GM12864 (cell line): ENCODE measurements around the gene OPA3.

ENCODE experiments used
- DNase-seq: peaks from one replicate; pipeline ENCODE4 v3.0.0-alpha.2; 2011; ENCODE audit warnings: low read depth
- H3K4me3 ChIP-seq: 2 replicates; pipeline ENCODE4 v1.5.1; 2011; ENCODE audit warnings: mild to moderate bottlenecking, low read depth, low read length, control low read depth
- TF ChIP-seq, protein P1 (sequence below): IDR thresholded peaks from 2 replicates; pipeline ENCODE4 v1.5.1; 2011; ENCODE audit warnings: low read depth, mild to moderate bottlenecking, moderate library complexity, low read length, control low read depth, inconsistent platforms; ENCODE audit errors: missing control alignments

Gene OPA3

DNA sequence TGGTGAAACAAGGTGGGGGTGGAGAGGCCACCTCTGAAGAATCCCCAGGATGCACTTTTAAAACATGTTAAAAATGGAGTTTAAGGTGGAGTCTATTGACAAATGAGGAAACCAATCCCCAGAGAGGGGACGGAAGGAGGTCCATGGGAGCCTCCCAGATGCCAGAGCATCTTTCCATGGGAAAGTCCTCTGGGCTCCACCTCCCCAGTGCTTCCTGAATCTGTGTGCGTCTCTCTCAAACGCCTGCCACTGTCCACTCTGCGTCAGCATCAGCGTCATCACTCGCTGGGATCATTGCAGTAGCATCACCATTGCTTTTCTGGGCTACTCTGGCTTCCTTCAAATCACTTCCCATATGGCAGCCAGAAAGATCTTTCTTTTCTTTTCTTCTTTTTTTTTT, 11.2 kb upstream of the OPA3 start:
- DNase-seq, result no peak
- TF ChIP-seq, protein P1, sequence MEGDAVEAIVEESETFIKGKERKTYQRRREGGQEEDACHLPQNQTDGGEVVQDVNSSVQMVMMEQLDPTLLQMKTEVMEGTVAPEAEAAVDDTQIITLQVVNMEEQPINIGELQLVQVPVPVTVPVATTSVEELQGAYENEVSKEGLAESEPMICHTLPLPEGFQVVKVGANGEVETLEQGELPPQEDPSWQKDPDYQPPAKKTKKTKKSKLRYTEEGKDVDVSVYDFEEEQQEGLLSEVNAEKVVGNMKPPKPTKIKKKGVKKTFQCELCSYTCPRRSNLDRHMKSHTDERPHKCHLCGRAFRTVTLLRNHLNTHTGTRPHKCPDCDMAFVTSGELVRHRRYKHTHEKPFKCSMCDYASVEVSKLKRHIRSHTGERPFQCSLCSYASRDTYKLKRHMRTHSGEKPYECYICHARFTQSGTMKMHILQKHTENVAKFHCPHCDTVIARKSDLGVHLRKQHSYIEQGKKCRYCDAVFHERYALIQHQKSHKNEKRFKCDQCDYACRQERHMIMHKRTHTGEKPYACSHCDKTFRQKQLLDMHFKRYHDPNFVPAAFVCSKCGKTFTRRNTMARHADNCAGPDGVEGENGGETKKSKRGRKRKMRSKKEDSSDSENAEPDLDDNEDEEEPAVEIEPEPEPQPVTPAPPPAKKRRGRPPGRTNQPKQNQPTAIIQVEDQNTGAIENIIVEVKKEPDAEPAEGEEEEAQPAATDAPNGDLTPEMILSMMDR, result no peak

DNA sequence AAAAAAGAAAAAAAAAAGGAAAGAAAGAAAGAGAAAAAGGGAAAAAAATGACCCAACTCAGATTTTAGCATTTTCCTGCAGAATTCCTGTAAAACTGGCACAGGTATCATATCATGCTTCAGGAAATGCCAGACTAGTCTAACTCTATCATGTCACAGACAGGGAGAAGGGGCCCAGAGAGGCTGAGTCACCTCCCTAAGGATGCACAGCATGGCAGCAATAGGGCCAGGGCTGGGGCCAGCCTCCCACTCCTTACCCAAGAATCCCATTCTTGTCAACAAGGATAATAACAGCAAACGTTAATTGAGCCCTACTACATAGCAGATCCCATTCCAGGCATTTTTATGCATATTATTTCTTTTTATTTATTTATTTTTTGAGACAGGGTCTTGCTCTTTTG, 8.9 kb upstream of the OPA3 start:
- no peak for DNase-seq
- H3K4me3 ChIP-seq, result no peak overlapping the region
- TF ChIP-seq, protein P1, result no peak

More for the DNA sequence above, 11.2 kb upstream of the OPA3 start:
- H3K4me3 ChIP-seq, result no peak overlapping the region

GRCh38 chr19:45592366-45592765, 7.8 kb upstream of the OPA3 start:
- TF ChIP-seq, protein P1, result no peak
- DNase-seq, result no peak
- no peak overlapping the region for H3K4me3 ChIP-seq

DNA sequence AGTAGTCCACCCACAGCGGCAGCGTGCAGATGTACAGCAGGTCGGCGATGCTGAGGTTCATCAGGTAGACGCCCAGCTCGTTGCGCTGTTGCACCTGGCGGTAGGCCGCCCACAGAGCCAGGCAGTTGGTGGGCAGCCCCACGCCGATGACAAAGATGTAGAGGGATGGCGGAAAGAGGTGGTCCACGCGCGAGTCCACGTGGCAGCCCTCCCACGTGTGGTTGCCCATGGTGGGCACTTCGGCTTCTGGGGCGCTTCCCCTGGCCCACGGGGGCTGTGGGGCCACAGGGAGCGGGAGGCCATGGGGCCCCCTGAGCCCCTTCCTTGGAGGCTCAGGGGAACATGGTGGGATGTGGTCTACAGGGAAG, 7.0 kb upstream of the OPA3 start:
- no peak overlapping the region for H3K4me3 ChIP-seq
- TF ChIP-seq, protein P1, result no peak
- DNase-seq, result no peak

DNA sequence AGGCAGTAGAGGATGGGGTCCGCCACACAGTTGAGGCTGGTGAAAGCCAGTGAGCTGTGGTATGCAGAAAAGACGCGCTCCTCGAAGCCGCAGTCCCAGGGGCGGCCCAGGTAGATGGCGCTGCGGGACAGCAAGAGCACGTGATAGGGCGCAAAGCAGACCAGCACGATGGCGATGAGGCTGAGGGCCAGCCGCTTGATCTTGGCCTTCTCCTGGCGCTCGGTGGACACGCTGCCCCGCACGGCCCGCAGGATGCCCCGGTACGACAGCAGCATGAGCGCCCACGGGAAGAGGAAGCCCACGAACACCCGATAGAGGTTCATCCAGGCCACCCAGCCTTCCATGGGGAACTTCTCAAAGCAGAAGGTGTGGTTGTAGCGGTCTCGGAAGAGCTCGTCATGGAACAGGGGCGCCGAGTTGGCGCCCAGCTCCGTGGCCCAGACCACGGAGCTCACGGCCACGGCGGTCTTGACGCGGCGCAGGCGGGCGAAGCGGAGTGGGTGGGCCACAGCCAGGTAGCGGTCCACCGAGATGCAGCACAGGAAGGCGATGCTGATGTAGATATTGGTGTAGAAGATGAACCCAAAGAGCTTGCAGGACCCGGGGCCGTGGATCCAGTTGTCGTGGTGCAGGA, 6.5 kb upstream of the OPA3 start:
- H3K4me3 ChIP-seq, result no peak overlapping the region
- TF ChIP-seq, protein P1, result peak; percentile 52
- no peak for DNase-seq

GRCh38 chr19:45590300-45591003, 5.8 kb upstream of the OPA3 start:
- TF ChIP-seq, protein P1, result no peak
- no peak overlapping the region for H3K4me3 ChIP-seq
- DNase-seq, result no peak

- no peak for DNase-seq
- no peak overlapping the region for H3K4me3 ChIP-seq
- TF ChIP-seq, protein P1, result no peak
These were observed 5.2 kb upstream of the OPA3 start for GRCh38 chr19:45589768-45590167.
